IMR-90 (cell line): Measurements from ENCODE around the gene MBTD1. TPM values are rescaled to one million over a fixed set of nuclear protein-coding genes. Genes with fewer than 3 reads are reported as not detected.

Source experiments
- ATAC-seq: fragments of 200-7000 bp; cut with Tn5 transposase; 2 replicates; pipeline ENCODE4 v1.9.1; 2020; ENCODE audit warnings: low read depth, mild to moderate bottlenecking, moderate library complexity
- BruUV-seq: library from RNA; stranded (reverse); fragments of 400-500 nt; replicated peaks from 2 replicates; lab custom pipeline; 2021; lab: Mats Ljungman, UMichigan
- CTCF ChIA-PET: fragments of 300-600 bp; formaldehyde crosslinking; extraction: SDS; loops from one replicate; lab custom pipeline; 2021; ENCODE audit warnings: antibody characterized with exemption; lab: Yijun Ruan, JAX
- POLR2A ChIA-PET: fragments of 300-600 bp; sonication (Branson Sonifier 250); formaldehyde crosslinking; loops from one replicate; lab custom pipeline; 2022; ENCODE audit warnings: antibody characterized with exemption; ENCODE audit not compliant: unreplicated experiment; lab: Charles Lee
- DNase-seq: peaks from one replicate; pipeline ENCODE4 v3.0.0; 2013
- H2AFZ ChIP-seq: replicated peaks from 2 replicates; pipeline ENCODE3; 2013; ENCODE audit warnings: low read length, mild to moderate bottlenecking; ENCODE audit not compliant: poor library complexity
- H2AK5ac ChIP-seq: 2 replicates; pipeline ENCODE4 v1.6.1; 2013; ENCODE audit warnings: low read depth, low read length, inconsistent platforms
- H2AK9ac ChIP-seq: replicated peaks from 2 replicates; pipeline ENCODE3; 2013; ENCODE audit warnings: mild to moderate bottlenecking, low read depth, low read length, moderate library complexity; ENCODE audit not compliant: poor library complexity
- H2BK120ac ChIP-seq: 2 replicates; pipeline ENCODE4 v1.6.1; 2013; ENCODE audit warnings: low read depth, low read length, inconsistent platforms
- H2BK15ac ChIP-seq: 3 replicates; pipeline ENCODE4 v1.6.1; 2013; ENCODE audit warnings: low read depth, low read length, inconsistent platforms
- H2BK20ac ChIP-seq: 2 replicates; pipeline ENCODE4 v1.6.1; 2013; ENCODE audit warnings: low read depth, mild to moderate bottlenecking, inconsistent platforms, low read length, moderate library complexity
- H2BK5ac ChIP-seq: 2 replicates; pipeline ENCODE4 v1.6.1; 2013; ENCODE audit warnings: mild to moderate bottlenecking, low read depth, low read length, inconsistent platforms; ENCODE audit not compliant: poor library complexity, severe bottlenecking
- H3K14ac ChIP-seq: replicated peaks from 2 replicates; pipeline ENCODE4 v1.6.1; 2013; ENCODE audit warnings: low read depth, low read length, inconsistent platforms
- H3K18ac ChIP-seq: 2 replicates; pipeline ENCODE4 v1.6.1; 2013; ENCODE audit warnings: low read depth, low read length, control low read depth
- H3K23ac ChIP-seq: 2 replicates; pipeline ENCODE4 v1.6.1; 2013; ENCODE audit warnings: low read depth, low read length, inconsistent platforms
- H3K27ac ChIP-seq: 2 replicates; pipeline ENCODE4 v1.5.1; 2013; ENCODE audit warnings: mild to moderate bottlenecking, control low read depth, low read length; ENCODE audit not compliant: insufficient read depth
- H3K27me3 ChIP-seq: 2 replicates; pipeline ENCODE4 v1.6.1; 2013; ENCODE audit warnings: low read length; ENCODE audit not compliant: control insufficient read depth, insufficient read depth
- H3K36me3 ChIP-seq: 2 replicates; pipeline ENCODE4 v1.6.1; 2013; ENCODE audit warnings: low read length, mixed read lengths; ENCODE audit not compliant: control insufficient read depth, insufficient read depth
- H3K4ac ChIP-seq: 2 replicates; pipeline ENCODE4 v1.6.1; 2013; ENCODE audit warnings: low read depth, low read length, inconsistent platforms
- H3K4me1 ChIP-seq: 2 replicates; pipeline ENCODE4 v1.6.1; 2013; ENCODE audit warnings: low read length, mixed read lengths; ENCODE audit not compliant: control insufficient read depth, insufficient read depth
- H3K4me2 ChIP-seq: 2 replicates; pipeline ENCODE4 v1.6.1; 2013; ENCODE audit warnings: low read depth, mild to moderate bottlenecking, control low read depth, low read length, moderate library complexity
- H3K4me3 ChIP-seq: 2 replicates; pipeline ENCODE4 v1.5.1; 2013; ENCODE audit warnings: low read depth, mild to moderate bottlenecking, control low read depth, low read length, moderate library complexity; ENCODE audit not compliant: insufficient read depth
- H3K56ac ChIP-seq: 2 replicates; pipeline ENCODE4 v1.6.1; 2013; ENCODE audit warnings: low read length, inconsistent platforms; ENCODE audit not compliant: insufficient read depth; ENCODE audit errors: extremely low read depth
- H3K79me1 ChIP-seq, 2 experiments: 2 replicates each; pipeline ENCODE4 v1.6.1; 2013; ENCODE audit warnings: low read length in 2 of 2, inconsistent platforms in 1 of 2, low read depth in 1 of 2
- H3K9ac ChIP-seq: 2 replicates; pipeline ENCODE4 v1.6.1; 2013; ENCODE audit warnings: low read depth, low read length, control low read depth
- H3K9me1 ChIP-seq: 2 replicates; pipeline ENCODE4 v1.6.1; 2013; ENCODE audit warnings: low read length, inconsistent platforms; ENCODE audit not compliant: insufficient read depth
- H3K9me3 ChIP-seq: 2 replicates; pipeline ENCODE4 v1.6.1; 2013; ENCODE audit warnings: low read length; ENCODE audit not compliant: control insufficient read depth, insufficient read depth
- H4K20me1 ChIP-seq: 2 replicates; pipeline ENCODE4 v1.6.1; 2013; ENCODE audit warnings: low read length, inconsistent platforms; ENCODE audit not compliant: insufficient read depth
- H4K5ac ChIP-seq: 2 replicates; pipeline ENCODE4 v1.6.1; 2013; ENCODE audit warnings: mild to moderate bottlenecking, low read depth, low read length, control low read depth
- H4K8ac ChIP-seq, 2 experiments: 2 replicates each; pipeline ENCODE4 v1.6.1; 2013; ENCODE audit warnings: low read depth in 2 of 2, low read length in 2 of 2, control low read depth in 1 of 2, inconsistent platforms in 1 of 2
- H4K91ac ChIP-seq: 2 replicates; pipeline ENCODE4 v1.6.1; 2013; ENCODE audit warnings: low read depth, low read length, inconsistent platforms; ENCODE audit not compliant: insufficient read depth
- BHLHE40 ChIP-seq: fragments of 150-350 bp; IDR thresholded peaks from 2 replicates; pipeline ENCODE4 v1.6.1; 2016; ENCODE audit warnings: mild to moderate bottlenecking, low read depth, low read length
- CEBPB ChIP-seq: IDR thresholded peaks from 2 replicates; pipeline ENCODE4 v1.6.1; 2012; ENCODE audit warnings: low read depth, low read length, improper control_type of control experiment
- CHD1 ChIP-seq: IDR thresholded peaks from 2 replicates; pipeline ENCODE4 v1.6.1; 2012; ENCODE audit warnings: low read depth, low read length, improper control_type of control experiment
- FOS ChIP-seq: fragments of 150-350 bp; IDR thresholded peaks from 2 replicates; pipeline ENCODE4 v1.6.1; 2016; ENCODE audit warnings: low read depth, low read length
- MAFK ChIP-seq: IDR thresholded peaks from 2 replicates; pipeline ENCODE4 v1.6.1; 2012; ENCODE audit warnings: low read depth, low read length, improper control_type of control experiment
- MAZ ChIP-seq: IDR thresholded peaks from 2 replicates; pipeline ENCODE4 v1.6.1; 2012; ENCODE audit warnings: low read depth, mild to moderate bottlenecking, low read length, improper control_type of control experiment, moderate library complexity, borderline replicate concordance
- MXI1 ChIP-seq: IDR thresholded peaks from 2 replicates; pipeline ENCODE4 v1.6.1; 2012; ENCODE audit warnings: low read depth, mild to moderate bottlenecking, low read length, moderate library complexity, borderline replicate concordance
- NFE2L2 ChIP-seq: fragments of 150-350 bp; IDR thresholded peaks from 2 replicates; pipeline ENCODE4 v1.6.1; 2016; ENCODE audit warnings: low read depth, mild to moderate bottlenecking, low read length
- POLR2A ChIP-seq: IDR thresholded peaks from 2 replicates; pipeline ENCODE4 v1.6.1; 2012; ENCODE audit warnings: mild to moderate bottlenecking, low read depth, low read length
- RAD21 ChIP-seq: IDR thresholded peaks from 2 replicates; pipeline ENCODE4 v1.6.1; 2012; ENCODE audit warnings: low read length, improper control_type of control experiment
- RCOR1 ChIP-seq: IDR thresholded peaks from 2 replicates; pipeline ENCODE4 v1.6.1; 2012; ENCODE audit warnings: mild to moderate bottlenecking, low read length, improper control_type of control experiment; ENCODE audit not compliant: insufficient replicate concordance
- RFX5 ChIP-seq: IDR thresholded peaks from 2 replicates; pipeline ENCODE4 v1.8.0; 2012; ENCODE audit warnings: low read depth, mild to moderate bottlenecking, low read length, moderate library complexity
- SMC3 ChIP-seq: fragments of 150-350 bp; IDR thresholded peaks from 2 replicates; pipeline ENCODE4 v1.6.1; 2016; ENCODE audit warnings: low read depth, mild to moderate bottlenecking, antibody characterized with exemption, low read length, moderate library complexity
- WGBS, 2 experiments: methylation state at CpG; one replicate each; pipeline versions ENCODE4 v1.1.5 to v1.1.7; 2013; ENCODE audit warnings: missing lambda C conversion rate in 2 of 2; ENCODE audit not compliant: insufficient read length in 1 of 2; ENCODE audit errors: extremely low coverage in 2 of 2; 5-methylcytosine and 5-hydroxymethylcytosine counted together
- dilution Hi-C: fragments of 300-500 bp; cut with HindIII; formaldehyde crosslinking; loops from one replicate; pipeline ENCODE4 v1.14.3; 2018; ENCODE audit warnings: low sequenced_read_pairs; ENCODE audit not compliant: unreplicated experiment
- in situ Hi-C: fragments of 300-500 bp; cut with MboI; formaldehyde crosslinking; loops from 3 replicates; pipeline ENCODE4 v1.14.3; 2019; ENCODE audit warnings: low sequenced_read_pairs, inconsistent platforms, mixed read lengths
- intact Hi-C: fragments of 100-400 bp; cut with micrococcal nuclease; formaldehyde crosslinking; loops from 2 replicates; pipeline ENCODE4 v1.10.0; 2022
- polyA plus RNA-seq, 3 experiments: library from polyadenylated mRNA; depleted of rRNA; stranded (reverse); fragments of >200 nt; gene quantifications; 2 replicates each; pipeline ENCODE4 v1.2.3, GENCODE V29; 2012; ENCODE audit warnings: low replicate concordance in 1 of 3
- total RNA-seq: library from RNA; depleted of rRNA; stranded (reverse); fragments of >200 nt; gene quantifications from 2 replicates; pipeline ENCODE4 v1.2.3, GENCODE V29; 2012
- TF ChIP-seq, protein P1 (sequence below): conservative IDR thresholded peaks from 2 replicates; pipeline ENCODE4 v1.5.1; 2012; ENCODE audit warnings: mild to moderate bottlenecking, low read depth, low read length, improper control_type of control experiment
- TF ChIP-seq, protein P2 (sequence below): fragments of 150-350 bp; IDR thresholded peaks from 2 replicates; pipeline ENCODE4 v1.6.1; 2017; ENCODE audit warnings: mild to moderate bottlenecking, antibody characterized with exemption, low read length, low read depth
- TF ChIP-seq, protein P3 (sequence below): fragments of 150-350 bp; IDR thresholded peaks from 2 replicates; pipeline ENCODE4 v1.6.1; 2016; ENCODE audit warnings: low read depth, mild to moderate bottlenecking, low read length, moderate library complexity, borderline replicate concordance

MBTD1 gene
- total and polyA plus RNA-seq, 2 of the 4 experiments (the other 2 are of a cell fraction): 3.2 to 5.6 TPM

DNA sequence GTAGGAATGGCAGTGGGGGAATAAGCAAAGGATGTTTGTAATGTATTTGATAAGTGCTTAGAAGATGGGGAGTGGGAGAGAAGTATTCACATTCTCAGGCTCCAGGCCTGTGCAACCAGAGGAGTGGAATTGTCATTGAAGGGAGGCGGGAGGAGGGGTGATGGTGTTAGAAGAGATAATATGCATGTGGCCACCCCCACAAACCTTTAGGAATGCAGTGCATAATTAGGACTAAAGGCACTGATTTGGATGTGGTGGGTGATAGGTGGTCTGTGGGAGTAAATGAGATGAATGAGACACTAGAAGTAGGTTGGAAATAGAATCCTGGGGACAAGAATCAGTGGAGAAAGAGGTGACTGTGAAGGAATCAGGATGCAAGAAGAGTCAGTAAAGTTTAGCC is 27.6 kb upstream of the MBTD1 start:
- Histone ChIP-seq H2BK120ac (no peak overlapping the region), H2BK15ac (no peak overlapping the region), H2AK9ac (no peak overlapping the region), H3K27ac (no peak overlapping the region), H3K9me3 (no peaks in the 10 kb centered on the region), H4K5ac (no peak overlapping the region), H2BK5ac (no peak overlapping the region), H2AFZ (no peak overlapping the region), H4K20me1 (no peaks in the 10 kb centered on the region), H2AK5ac (no peak overlapping the region), H3K9ac (no peak overlapping the region), H4K8ac (no peak overlapping the region), H3K9me1 (0 out of 2 replicates have a peak, but pooled peaks cover 3% of the 10 kb centered on the region), H3K23ac (no peak overlapping the region), H3K4me2 (no peak overlapping the region), H4K91ac (no peak overlapping the region), H3K18ac (no peak overlapping the region), H3K4me3 (no peak overlapping the region), H3K14ac (no peak overlapping the region), H3K79me1 (peaks cover 0 to 2% of the 10 kb centered on the region in 2 experiments; a peak in 1 of 4 replicates), H3K27me3 (no peaks in the 10 kb centered on the region), H2BK20ac (no peak overlapping the region), H3K36me3 (peaks cover 15% of the 10 kb centered on the region), H3K4me1 (peaks cover 8% of the 10 kb centered on the region), H3K4ac (no peak overlapping the region), H3K56ac (no peak overlapping the region)
- intact Hi-C loops: loop anchor here (5.0 kb wide), 1 partner anchor 1565 kb away; no protein-coding TSS in a partner anchor
- TF ChIP-seq, protein P1, sequence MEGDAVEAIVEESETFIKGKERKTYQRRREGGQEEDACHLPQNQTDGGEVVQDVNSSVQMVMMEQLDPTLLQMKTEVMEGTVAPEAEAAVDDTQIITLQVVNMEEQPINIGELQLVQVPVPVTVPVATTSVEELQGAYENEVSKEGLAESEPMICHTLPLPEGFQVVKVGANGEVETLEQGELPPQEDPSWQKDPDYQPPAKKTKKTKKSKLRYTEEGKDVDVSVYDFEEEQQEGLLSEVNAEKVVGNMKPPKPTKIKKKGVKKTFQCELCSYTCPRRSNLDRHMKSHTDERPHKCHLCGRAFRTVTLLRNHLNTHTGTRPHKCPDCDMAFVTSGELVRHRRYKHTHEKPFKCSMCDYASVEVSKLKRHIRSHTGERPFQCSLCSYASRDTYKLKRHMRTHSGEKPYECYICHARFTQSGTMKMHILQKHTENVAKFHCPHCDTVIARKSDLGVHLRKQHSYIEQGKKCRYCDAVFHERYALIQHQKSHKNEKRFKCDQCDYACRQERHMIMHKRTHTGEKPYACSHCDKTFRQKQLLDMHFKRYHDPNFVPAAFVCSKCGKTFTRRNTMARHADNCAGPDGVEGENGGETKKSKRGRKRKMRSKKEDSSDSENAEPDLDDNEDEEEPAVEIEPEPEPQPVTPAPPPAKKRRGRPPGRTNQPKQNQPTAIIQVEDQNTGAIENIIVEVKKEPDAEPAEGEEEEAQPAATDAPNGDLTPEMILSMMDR: no peak
- no peak for TF ChIP-seq CHD1
- no peak for TF ChIP-seq POLR2A
- no peak for TF ChIP-seq MAFK
- TF ChIP-seq RFX5: no peak
- TF ChIP-seq MAZ: no peak
- TF ChIP-seq, protein P2, sequence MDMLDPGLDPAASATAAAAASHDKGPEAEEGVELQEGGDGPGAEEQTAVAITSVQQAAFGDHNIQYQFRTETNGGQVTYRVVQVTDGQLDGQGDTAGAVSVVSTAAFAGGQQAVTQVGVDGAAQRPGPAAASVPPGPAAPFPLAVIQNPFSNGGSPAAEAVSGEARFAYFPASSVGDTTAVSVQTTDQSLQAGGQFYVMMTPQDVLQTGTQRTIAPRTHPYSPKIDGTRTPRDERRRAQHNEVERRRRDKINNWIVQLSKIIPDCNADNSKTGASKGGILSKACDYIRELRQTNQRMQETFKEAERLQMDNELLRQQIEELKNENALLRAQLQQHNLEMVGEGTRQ: no peak
- TF ChIP-seq CEBPB: no peak
- no peak for TF ChIP-seq BHLHE40
- TF ChIP-seq RCOR1: no peak
- no peak for TF ChIP-seq RAD21
- no peak for TF ChIP-seq MXI1
- no peak for TF ChIP-seq SMC3
- TF ChIP-seq, protein P3, sequence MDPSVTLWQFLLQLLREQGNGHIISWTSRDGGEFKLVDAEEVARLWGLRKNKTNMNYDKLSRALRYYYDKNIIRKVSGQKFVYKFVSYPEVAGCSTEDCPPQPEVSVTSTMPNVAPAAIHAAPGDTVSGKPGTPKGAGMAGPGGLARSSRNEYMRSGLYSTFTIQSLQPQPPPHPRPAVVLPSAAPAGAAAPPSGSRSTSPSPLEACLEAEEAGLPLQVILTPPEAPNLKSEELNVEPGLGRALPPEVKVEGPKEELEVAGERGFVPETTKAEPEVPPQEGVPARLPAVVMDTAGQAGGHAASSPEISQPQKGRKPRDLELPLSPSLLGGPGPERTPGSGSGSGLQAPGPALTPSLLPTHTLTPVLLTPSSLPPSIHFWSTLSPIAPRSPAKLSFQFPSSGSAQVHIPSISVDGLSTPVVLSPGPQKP: no peak
- no peak for TF ChIP-seq FOS
- no peak for TF ChIP-seq NFE2L2
- dilution Hi-C loops: no loop called here
- in situ Hi-C loops: no loop called here
- POLR2A ChIA-PET: no interaction called here
- no TSS peak for BruUV-seq
- no CpG with 5 or more reads among the region's 1 CpG for WGBS, 2 experiments
- ATAC-seq (no peak), DNase-seq (no peak)
- CTCF ChIA-PET: interaction anchor here (1.2 kb wide), 2 partner anchors 12 to 15 kb away, joined by 3 read pairs; no protein-coding TSS in a partner anchor
